ENCODE data around the gene CBR4.
"Not testable (repeated sequence)": the region's sequence is repeated elsewhere in the genome, so short reads cannot be mapped to it uniquely, and the experiment has no call there.

CBR4 gene

DNA sequence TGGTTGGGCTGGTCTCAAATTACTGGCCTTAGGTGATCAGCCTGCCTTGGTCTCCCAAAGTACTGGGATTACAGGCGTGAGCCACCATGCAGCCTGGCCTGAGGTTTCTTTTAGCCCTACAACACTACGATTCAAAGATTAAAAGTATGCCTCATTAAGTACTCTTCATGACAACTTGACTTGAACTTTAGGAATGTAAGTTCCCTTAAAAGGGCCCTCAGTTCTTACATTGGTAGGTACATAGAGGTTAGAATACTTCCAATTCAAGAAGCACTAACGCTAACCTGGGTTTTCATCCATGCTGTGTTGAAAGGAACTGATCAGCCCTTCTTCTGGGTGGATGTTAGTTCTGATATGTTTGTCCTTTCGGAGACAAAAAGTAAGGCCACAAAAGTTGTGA is 15.1 kb downstream of the CBR4 start:
- TF ChIP-seq, protein P1, sequence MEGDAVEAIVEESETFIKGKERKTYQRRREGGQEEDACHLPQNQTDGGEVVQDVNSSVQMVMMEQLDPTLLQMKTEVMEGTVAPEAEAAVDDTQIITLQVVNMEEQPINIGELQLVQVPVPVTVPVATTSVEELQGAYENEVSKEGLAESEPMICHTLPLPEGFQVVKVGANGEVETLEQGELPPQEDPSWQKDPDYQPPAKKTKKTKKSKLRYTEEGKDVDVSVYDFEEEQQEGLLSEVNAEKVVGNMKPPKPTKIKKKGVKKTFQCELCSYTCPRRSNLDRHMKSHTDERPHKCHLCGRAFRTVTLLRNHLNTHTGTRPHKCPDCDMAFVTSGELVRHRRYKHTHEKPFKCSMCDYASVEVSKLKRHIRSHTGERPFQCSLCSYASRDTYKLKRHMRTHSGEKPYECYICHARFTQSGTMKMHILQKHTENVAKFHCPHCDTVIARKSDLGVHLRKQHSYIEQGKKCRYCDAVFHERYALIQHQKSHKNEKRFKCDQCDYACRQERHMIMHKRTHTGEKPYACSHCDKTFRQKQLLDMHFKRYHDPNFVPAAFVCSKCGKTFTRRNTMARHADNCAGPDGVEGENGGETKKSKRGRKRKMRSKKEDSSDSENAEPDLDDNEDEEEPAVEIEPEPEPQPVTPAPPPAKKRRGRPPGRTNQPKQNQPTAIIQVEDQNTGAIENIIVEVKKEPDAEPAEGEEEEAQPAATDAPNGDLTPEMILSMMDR (IDR thresholded peaks at IDR 0.05; ENCODE audit: insufficient read depth, low read depth, low read length, missing control alignments), result no peak
- DNase-seq (ENCODE audit: low read depth), result no peak
- H3K4me3 ChIP-seq (ENCODE audit: low read depth, low read length), result no peak overlapping the region

- DNase-seq (ENCODE audit: low read depth), result no peak
- TF ChIP-seq, protein P1 (IDR thresholded peaks at IDR 0.05; ENCODE audit: insufficient read depth, low read depth, low read length, missing control alignments), result no peak
- no peak overlapping the region for H3K4me3 ChIP-seq (ENCODE audit: low read depth, low read length)
Measured at GRCh38 chr4:168993714-168994510, 16.1 kb downstream of the CBR4 start.

DNA sequence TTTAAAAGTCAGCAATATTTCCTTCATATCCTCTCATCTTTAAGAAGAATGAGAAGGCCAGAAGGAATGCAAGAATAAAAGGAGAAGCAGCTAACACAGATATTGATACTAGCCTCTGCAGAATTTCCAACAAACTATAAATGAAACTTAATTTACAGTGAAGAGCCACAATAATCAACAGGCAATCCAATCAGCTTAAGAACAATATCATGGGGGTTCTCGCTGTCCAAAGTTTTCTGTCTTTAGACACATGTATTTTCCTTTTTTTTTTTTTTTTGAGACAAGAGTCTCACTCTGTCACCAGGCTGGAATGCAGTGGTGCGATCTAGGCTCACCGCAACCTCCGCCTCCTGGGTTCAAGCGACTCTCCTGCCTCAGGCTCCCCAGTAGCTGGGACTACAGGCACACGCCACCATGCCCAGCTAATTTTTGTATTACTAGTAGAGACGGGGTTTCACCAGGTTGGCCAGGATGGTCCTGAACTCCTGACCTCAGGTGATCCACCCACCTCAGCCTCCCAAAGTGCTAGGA is 17.0 kb downstream of the CBR4 start:
- H3K4me3 ChIP-seq (ENCODE audit: low read depth, low read length); DNase-seq (ENCODE audit: low read depth): not testable (repeated sequence)

DNA sequence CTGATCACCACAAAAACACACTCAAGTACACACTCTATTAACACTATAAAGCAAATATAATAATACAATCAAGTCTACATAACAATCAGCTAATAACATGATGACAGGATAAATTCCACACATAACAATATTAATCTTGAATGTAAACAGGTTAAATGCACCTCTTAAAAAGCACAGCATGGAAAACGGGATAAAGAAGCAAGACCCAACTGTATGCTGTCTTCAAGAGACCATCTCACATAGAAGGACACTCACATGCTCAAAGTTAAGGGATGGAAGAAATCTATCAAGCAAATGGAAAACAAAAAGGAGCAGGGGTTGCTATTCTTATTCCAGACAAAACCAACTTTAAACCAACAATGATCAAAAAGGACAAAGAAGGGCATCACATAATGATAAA is 28.1 kb downstream of the CBR4 start:
- H3K4me3 ChIP-seq (ENCODE audit: low read depth, low read length), result no peak overlapping the region
- no peak for DNase-seq (ENCODE audit: low read depth)
- TF ChIP-seq, protein P1 (IDR thresholded peaks at IDR 0.05; ENCODE audit: insufficient read depth, low read depth, low read length, missing control alignments), result no peak

DNA sequence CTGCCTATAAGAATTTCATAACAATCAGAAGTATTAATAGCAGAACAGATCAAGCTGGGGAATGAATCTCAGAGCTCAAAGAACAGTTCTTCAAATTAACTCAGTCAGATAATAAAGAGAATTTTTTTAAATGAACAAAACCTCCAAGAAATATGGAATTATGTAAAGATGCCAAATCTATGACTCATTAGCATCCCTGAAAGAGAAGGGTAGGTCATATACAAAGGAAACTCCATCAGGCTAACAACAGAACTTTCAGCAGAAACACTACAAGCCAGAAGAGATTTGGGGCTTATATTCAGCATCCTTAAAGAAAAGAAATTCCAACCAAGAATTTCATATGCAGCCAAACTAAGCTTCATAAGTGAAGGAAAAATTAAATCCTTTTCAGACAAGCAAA is 28.6 kb downstream of the CBR4 start:
- TF ChIP-seq, protein P1 (IDR thresholded peaks at IDR 0.05; ENCODE audit: insufficient read depth, low read depth, low read length, missing control alignments), result no peak
- no peak overlapping the region for H3K4me3 ChIP-seq (ENCODE audit: low read depth, low read length)
- no peak for DNase-seq (ENCODE audit: low read depth)

- DNase-seq (ENCODE audit: low read depth), result no peak
- TF ChIP-seq, protein P1 (IDR thresholded peaks at IDR 0.05; ENCODE audit: insufficient read depth, low read depth, low read length, missing control alignments), result no peak
Measured at GRCh38 chr4:168979338-168979737, 30.7 kb downstream of the CBR4 start.

GRCh38 chr4:168978001-168978700 is 31.9 kb downstream of the CBR4 start:
- TF ChIP-seq, protein P1 (IDR thresholded peaks at IDR 0.05; ENCODE audit: insufficient read depth, low read depth, low read length, missing control alignments), result no peak
- no peak overlapping the region for H3K4me3 ChIP-seq (ENCODE audit: low read depth, low read length)
- DNase-seq (ENCODE audit: low read depth), result no peak

More at GRCh38 chr4:168979338-168979737, 30.7 kb downstream of the CBR4 start:
- no peak overlapping the region for H3K4me3 ChIP-seq (ENCODE audit: low read depth, low read length)
